Trophoblast cell (in vitro differentiated cells and primary cell): Measurements from ENCODE around the gene EIF5B.
"Not testable (repeated sequence)": the region's sequence is repeated elsewhere in the genome, so short reads cannot be mapped to it uniquely, and the experiment has no call there.

ENCODE experiments used
- DNase-seq, 2 donors: peaks; one replicate each; pipeline ENCODE4 v3.0.0-alpha.2; 2016
- H2AFZ ChIP-seq: 2 replicates; pipeline ENCODE4 v1.6.1; 2013; ENCODE audit warnings: low read length, moderate library complexity, mild to moderate bottlenecking; ENCODE audit not compliant: insufficient read depth, poor library complexity
- H2AK5ac ChIP-seq: 2 replicates; pipeline ENCODE4 v1.6.1; 2013; ENCODE audit warnings: mild to moderate bottlenecking, low read length
- H2BK120ac ChIP-seq: 2 replicates; pipeline ENCODE4 v1.6.1; 2013; ENCODE audit warnings: low read length, mild to moderate bottlenecking, moderate library complexity; ENCODE audit not compliant: insufficient read depth, poor library complexity
- H2BK12ac ChIP-seq: 2 replicates; pipeline ENCODE4 v1.6.1; 2013; ENCODE audit warnings: mild to moderate bottlenecking, low read length, moderate library complexity
- H2BK5ac ChIP-seq: 2 replicates; pipeline ENCODE4 v1.6.1; 2013; ENCODE audit warnings: low read length, low read depth, moderate library complexity, mild to moderate bottlenecking; ENCODE audit not compliant: poor library complexity
- H3K14ac ChIP-seq: 2 replicates; pipeline ENCODE4 v1.6.1; 2013; ENCODE audit warnings: mild to moderate bottlenecking, low read length
- H3K18ac ChIP-seq: 2 replicates; pipeline ENCODE4 v1.6.1; 2013; ENCODE audit warnings: mild to moderate bottlenecking, low read length
- H3K23ac ChIP-seq: 2 replicates; pipeline ENCODE4 v1.6.1; 2013; ENCODE audit warnings: low read length
- H3K27ac ChIP-seq: 2 replicates; pipeline ENCODE4 v1.5.1; 2013; ENCODE audit warnings: low read depth, mild to moderate bottlenecking, inconsistent platforms, low read length, moderate library complexity
- H3K27me3 ChIP-seq: 2 replicates; pipeline ENCODE4 v1.6.1; 2013; ENCODE audit warnings: inconsistent platforms, mild to moderate bottlenecking, low read length, moderate library complexity; ENCODE audit not compliant: insufficient read depth
- H3K36me3 ChIP-seq, 2 experiments: 1 replicate in 1 of 2; 2 replicates in 1 of 2; pipeline ENCODE4 v1.6.1; 2013; ENCODE audit warnings: low read length in 2 of 2, mild to moderate bottlenecking in 2 of 2, moderate library complexity in 1 of 2; ENCODE audit not compliant: insufficient read depth in 2 of 2, control insufficient read depth in 1 of 2
- H3K4ac ChIP-seq: 2 replicates; pipeline ENCODE4 v1.6.1; 2013; ENCODE audit warnings: low read depth, mild to moderate bottlenecking, low read length, moderate library complexity
- H3K4me1 ChIP-seq, 2 experiments: 1 replicate in 1 of 2; 2 replicates in 1 of 2; pipeline ENCODE4 v1.6.1; 2013; ENCODE audit warnings: low read length in 2 of 2, mild to moderate bottlenecking in 2 of 2, moderate library complexity in 1 of 2; ENCODE audit not compliant: insufficient read depth in 2 of 2, control insufficient read depth in 1 of 2
- H3K4me2 ChIP-seq: 2 replicates; pipeline ENCODE4 v1.6.1; 2013; ENCODE audit warnings: inconsistent platforms, mild to moderate bottlenecking, low read length, moderate library complexity
- H3K4me3 ChIP-seq: 2 replicates; pipeline ENCODE4 v1.5.1; 2013; ENCODE audit warnings: mild to moderate bottlenecking, low read depth, low read length, inconsistent platforms
- H3K79me1 ChIP-seq: one replicate; pipeline ENCODE4 v1.6.1; 2013; ENCODE audit warnings: low read length
- H3K79me2 ChIP-seq: 2 replicates; pipeline ENCODE4 v1.6.1; 2013; ENCODE audit warnings: low read length, mild to moderate bottlenecking; ENCODE audit not compliant: control insufficient read depth, insufficient read depth, poor library complexity
- H3K9ac ChIP-seq: 2 replicates; pipeline ENCODE4 v1.6.1; 2013; ENCODE audit warnings: mild to moderate bottlenecking, low read length
- H3K9me3 ChIP-seq: 2 replicates; pipeline ENCODE4 v1.6.1; 2013; ENCODE audit warnings: low read depth, mild to moderate bottlenecking, control low read depth, inconsistent platforms, low read length; ENCODE audit not compliant: insufficient read depth
- H4K12ac ChIP-seq: 2 replicates; pipeline ENCODE4 v1.6.1; 2013; ENCODE audit warnings: low read depth, mild to moderate bottlenecking, low read length, moderate library complexity
- H4K8ac ChIP-seq: 2 replicates; pipeline ENCODE4 v1.6.1; 2013; ENCODE audit warnings: low read depth, mild to moderate bottlenecking, low read length, moderate library complexity
- H4K91ac ChIP-seq: one replicate; pipeline ENCODE4 v1.6.1; 2013; ENCODE audit warnings: low read depth, mild to moderate bottlenecking, low read length, moderate library complexity
- WGBS: extraction: QIAGEN DNeasy Blood & Tissue Kit; methylation state at CpG from one replicate; pipeline ENCODE4 v1.1.7; 2013; ENCODE audit warnings: missing lambda C conversion rate; ENCODE audit not compliant: insufficient read length, insufficient coverage; ENCODE audit errors: extremely low coverage; 5-methylcytosine and 5-hydroxymethylcytosine counted together

EIF5B gene

GRCh38 chr2:99301097-99301496, 36.1 kb upstream of the EIF5B start, which contains the start of gene LYG1:
TSS of gene LYG1 (minus strand) at chr2:99301197. CDS start at chr2:99295670, 5,527 bp downstream.
- H3K4me1 ChIP-seq, H2BK120ac ChIP-seq, H4K12ac ChIP-seq, H3K27me3 ChIP-seq, H3K79me1 ChIP-seq, H3K9ac ChIP-seq, H3K4me3 ChIP-seq, DNase-seq, H2BK12ac ChIP-seq, H3K4me2 ChIP-seq, H3K4ac ChIP-seq, H4K91ac ChIP-seq, H3K27ac ChIP-seq, H2AFZ ChIP-seq, H4K8ac ChIP-seq, H3K23ac ChIP-seq, H2BK5ac ChIP-seq, H3K14ac ChIP-seq, H3K36me3 ChIP-seq, H3K9me3 ChIP-seq, H3K79me2 ChIP-seq, H3K18ac ChIP-seq, H2AK5ac ChIP-seq: not testable (repeated sequence)
- WGBS, result no CpG with 5 or more reads among the region's 2 CpGs

- Histone ChIP-seq H2AFZ (no peak overlapping the region), H4K8ac (no peak overlapping the region), H3K14ac (no peak overlapping the region), H3K9ac (no peak overlapping the region), H3K27ac (no peak overlapping the region), H3K27me3 (no peaks in the 10 kb centered on the region), H2BK120ac (no peak overlapping the region), H3K4ac (no peak overlapping the region), H2BK12ac (no peak overlapping the region), H2AK5ac (no peak overlapping the region), H3K4me2 (no peak overlapping the region), H3K4me3 (no peak overlapping the region), H4K91ac (no peak overlapping the region), H3K4me1 (peaks cover 0 to 2% of the 10 kb centered on the region in 2 experiments), H3K18ac (no peak overlapping the region), H2BK5ac (no peak overlapping the region), H3K79me2 (no peaks in the 10 kb centered on the region), H3K9me3 (no peaks in the 10 kb centered on the region), H3K79me1 (no peaks in the 10 kb centered on the region), H3K36me3 (peaks cover 6 to 15% of the 10 kb centered on the region in 2 experiments), H3K23ac (no peak overlapping the region), H4K12ac (no peak overlapping the region)
- peak; percentile 99 for DNase-seq
- no CpG with 5 or more reads among the region's 9 CpGs for WGBS
Observed at GRCh38 chr2:99317161-99317872, 19.9 kb upstream of the EIF5B start.

GRCh38 chr2:99317873-99318200, 19.4 kb upstream of the EIF5B start:
- H3K23ac ChIP-seq, H3K4ac ChIP-seq, H3K9ac ChIP-seq, H4K12ac ChIP-seq, H3K79me2 ChIP-seq, H4K91ac ChIP-seq, H2BK5ac ChIP-seq, H3K4me3 ChIP-seq, H3K4me2 ChIP-seq, H2AK5ac ChIP-seq, H3K9me3 ChIP-seq, H3K27ac ChIP-seq, H3K4me1 ChIP-seq, H3K79me1 ChIP-seq, H2BK120ac ChIP-seq, H2BK12ac ChIP-seq, H3K18ac ChIP-seq, H4K8ac ChIP-seq, H2AFZ ChIP-seq, H3K14ac ChIP-seq, H3K27me3 ChIP-seq: not testable (repeated sequence)
- peaks cover 8 to 15% of the 10 kb centered on the region in 2 experiments for H3K36me3 ChIP-seq
- peak; percentile 53 to 73 for DNase-seq
- WGBS, result no CpG with 5 or more reads among the region's 7 CpGs

DNA sequence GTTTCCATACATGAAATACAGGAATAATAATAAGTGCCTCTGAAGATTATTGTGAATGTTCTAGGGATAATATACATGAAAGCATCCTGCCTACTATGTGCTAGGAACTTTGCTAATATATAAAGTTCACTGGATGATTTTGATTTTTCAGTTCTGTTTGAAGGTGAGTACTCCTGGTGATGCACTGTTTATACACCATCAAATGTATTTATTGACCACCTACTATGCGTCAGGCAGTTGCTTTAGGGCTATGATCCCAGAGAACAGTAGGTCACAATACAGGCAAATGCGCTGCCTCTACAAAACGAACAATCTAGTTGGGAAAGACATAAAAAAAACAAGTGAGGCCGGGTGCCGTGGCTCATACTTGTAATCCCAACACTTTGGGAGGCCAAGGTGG, 11.8 kb upstream of the EIF5B start:
- no peak for DNase-seq
- no CpG with 5 or more reads among the region's 5 CpGs for WGBS
- Histone ChIP-seq H3K4me3 (no peak overlapping the region), H2BK120ac (no peak overlapping the region), H2AFZ (no peak overlapping the region), H2BK12ac (no peak overlapping the region), H3K27ac (no peak overlapping the region), H3K4me2 (no peak overlapping the region), H3K79me1 (no peaks in the 10 kb centered on the region), H3K9me3 (no peaks in the 10 kb centered on the region), H4K91ac (no peak overlapping the region), H3K23ac (no peak overlapping the region), H3K18ac (no peak overlapping the region), H3K79me2 (no peaks in the 10 kb centered on the region), H2AK5ac (no peak overlapping the region), H2BK5ac (no peak overlapping the region), H3K9ac (no peak overlapping the region), H3K36me3 (peaks cover 44 to 49% of the 10 kb centered on the region in 2 experiments), H3K4me1 (no peaks in the 10 kb centered on the region), H3K4ac (no peak overlapping the region), H4K12ac (no peak overlapping the region), H3K14ac (no peak overlapping the region), H4K8ac (no peak overlapping the region), H3K27me3 (no peaks in the 10 kb centered on the region)
